ENCODE measurements around the gene PEX1.

The PEX1 gene

GRCh38 chr7:92528188-92528957 is at the start of gene PEX1, which contains the start of gene RBM48:
Gene PEX1 (minus strand): TSS chr7:92528520. CDS start chr7:92528435, 85 bp downstream.
Gene RBM48 (plus strand): TSS chr7:92528795. CDS start chr7:92528814, 19 bp downstream.
- peak; percentile 99 for DNase-seq (ENCODE audit: low read depth in 2 of 2)
- peak within 1 kb of the TSS; percentile 91 to 96 for H3K4me3 ChIP-seq (replicated peaks in 1 of 2; ENCODE audit: low read depth in 2 of 2, low read length in 2 of 2)

GRCh38 chr7:92576296-92576695 is 48.0 kb upstream of the PEX1 start:
- TF ChIP-seq CTCF (IDR thresholded peaks at IDR 0.05; ENCODE audit: low read depth, low read length) = no peak
- DNase-seq (ENCODE audit: low read depth in 2 of 2) = no peak
- no peak overlapping the region for H3K4me3 ChIP-seq (replicated peaks in 1 of 2; ENCODE audit: low read depth in 2 of 2, low read length in 2 of 2)

More at GRCh38 chr7:92528188-92528957, at the start of gene PEX1, which contains the start of gene RBM48:
- TF ChIP-seq CTCF (IDR thresholded peaks at IDR 0.05; ENCODE audit: low read depth, low read length) = peak; percentile 17

- H3K4me3 ChIP-seq (replicated peaks in 1 of 2; ENCODE audit: low read depth in 2 of 2, low read length in 2 of 2) = no peak overlapping the region
- peak; percentile 47 to 49 for DNase-seq (ENCODE audit: low read depth in 2 of 2)
- TF ChIP-seq CTCF (IDR thresholded peaks at IDR 0.05; ENCODE audit: low read depth, low read length) = no peak
These were observed 40.8 kb upstream of the PEX1 start for GRCh38 chr7:92569137-92569536.

GRCh38 chr7:92567460-92567859 is 39.1 kb upstream of the PEX1 start:
- no peak overlapping the region for H3K4me3 ChIP-seq (replicated peaks in 1 of 2; ENCODE audit: low read depth in 2 of 2, low read length in 2 of 2)
- peak in 1 of 2 donors; percentile 96 for DNase-seq (ENCODE audit: low read depth in 2 of 2)
- TF ChIP-seq CTCF (IDR thresholded peaks at IDR 0.05; ENCODE audit: low read depth, low read length) = no peak

- no peak for TF ChIP-seq CTCF (IDR thresholded peaks at IDR 0.05; ENCODE audit: low read depth, low read length)
- DNase-seq (ENCODE audit: low read depth in 2 of 2) = peak; percentile 11 to 30
These were observed 35.0 kb upstream of the PEX1 start for GRCh38 chr7:92563345-92563744.

GRCh38 chr7:92560602-92561001 is 32.3 kb upstream of the PEX1 start:
- no peak overlapping the region for H3K4me3 ChIP-seq (replicated peaks in 1 of 2; ENCODE audit: low read depth in 2 of 2, low read length in 2 of 2)
- TF ChIP-seq CTCF (IDR thresholded peaks at IDR 0.05; ENCODE audit: low read depth, low read length) = no peak
- peak in 1 of 2 donors; percentile 9 for DNase-seq (ENCODE audit: low read depth in 2 of 2)

More at GRCh38 chr7:92563345-92563744, 35.0 kb upstream of the PEX1 start:
- no peak overlapping the region for H3K4me3 ChIP-seq (replicated peaks in 1 of 2; ENCODE audit: low read depth in 2 of 2, low read length in 2 of 2)
